OCI-LY7 (cell line): ENCODE measurements around the gene RFK. TPM values are rescaled to one million over a fixed set of nuclear protein-coding genes. Genes with fewer than 3 reads are reported as not detected.
A peak's percentile ranks its signal among the peaks of the same experiment; 100 is the strongest.

Experiments used
- BruUV-seq: library from RNA; stranded (reverse); fragments of 400-500 nt; replicated peaks from 2 replicates; lab custom pipeline; 2021; lab: Mats Ljungman, UMichigan
- CTCF ChIA-PET: fragments of 300-600 bp; sonication (Branson Sonifier 250); formaldehyde crosslinking; loops from one replicate; lab custom pipeline; 2022; ENCODE audit warnings: antibody characterized with exemption; ENCODE audit not compliant: unreplicated experiment; lab: Charles Lee
- POLR2A ChIA-PET: fragments of 300-600 bp; sonication (Branson Sonifier 250); formaldehyde crosslinking; loops from one replicate; lab custom pipeline; 2022; ENCODE audit warnings: antibody characterized with exemption; lab: Charles Lee
- DNase-seq: peaks from one replicate; pipeline ENCODE4 v3.0.0-alpha.2; 2015; ENCODE audit warnings: low spot score
- H2AFZ ChIP-seq: fragments of 200-600 bp; sonication (generic), shearing (Covaris generic); 2 replicates; pipeline ENCODE4 v1.6.1; 2014; ENCODE audit warnings: mild to moderate bottlenecking, antibody characterized with exemption, low read length, moderate library complexity
- H3K27ac ChIP-seq: fragments of 200-600 bp; sonication (generic); 2 replicates; pipeline ENCODE4 v1.5.1; 2014; ENCODE audit warnings: mixed run types, low read depth, mild to moderate bottlenecking, moderate library complexity, low read length, inconsistent platforms; ENCODE audit not compliant: poor library complexity, severe bottlenecking
- H3K36me3 ChIP-seq: fragments of 200-600 bp; sonication (generic); 2 replicates; pipeline ENCODE4 v1.6.1; 2014; ENCODE audit warnings: mild to moderate bottlenecking, antibody characterized with exemption, low read length, moderate library complexity, mixed read lengths; ENCODE audit not compliant: insufficient read depth
- H3K4me1 ChIP-seq: fragments of 200-600 bp; sonication (generic); 2 replicates; pipeline ENCODE4 v1.5.1; 2014; ENCODE audit warnings: mild to moderate bottlenecking, low read length; ENCODE audit not compliant: insufficient read depth, poor library complexity, severe bottlenecking
- H3K4me2 ChIP-seq: fragments of 200-600 bp; sonication (generic); 2 replicates; pipeline ENCODE4 v1.6.1; 2014; ENCODE audit warnings: mild to moderate bottlenecking, low read length
- H3K4me3 ChIP-seq: fragments of 200-600 bp; sonication (generic); 2 replicates; pipeline ENCODE4 v1.5.1; 2014; ENCODE audit warnings: mild to moderate bottlenecking, low read depth, low read length; ENCODE audit not compliant: poor library complexity, severe bottlenecking
- H3K79me2 ChIP-seq: fragments of 200-600 bp; sonication (generic); 2 replicates; pipeline ENCODE4 v1.6.1; 2016; ENCODE audit warnings: low read depth, mild to moderate bottlenecking, low read length, moderate library complexity, mixed read lengths; ENCODE audit not compliant: insufficient read depth
- H3K9me2 ChIP-seq: fragments of 200-600 bp; sonication (generic); 2 replicates; pipeline ENCODE4 v1.6.1; 2016; ENCODE audit warnings: mild to moderate bottlenecking, low read length, mixed read lengths; ENCODE audit not compliant: insufficient read depth
- H3K9me3 ChIP-seq: fragments of 200-600 bp; sonication (generic); 2 replicates; pipeline ENCODE4 v1.6.1; 2014; ENCODE audit warnings: mild to moderate bottlenecking, mixed run types, low read length, mixed read lengths
- H4K20me1 ChIP-seq: fragments of 200-600 bp; sonication (generic); 2 replicates; pipeline ENCODE4 v1.6.1; 2014; ENCODE audit warnings: mild to moderate bottlenecking, antibody characterized with exemption, low read length, moderate library complexity, mixed read lengths; ENCODE audit not compliant: insufficient read depth
- EZH2phosphoT487 ChIP-seq: fragments of 200-600 bp; sonication (generic); IDR thresholded peaks from 2 replicates; pipeline ENCODE4 v1.6.1; 2018; ENCODE audit warnings: low read depth, borderline replicate concordance, mild to moderate bottlenecking, mixed run types, antibody characterized with exemption, low read length, moderate library complexity, mixed read lengths
- intact Hi-C: fragments of 100-400 bp; cut with micrococcal nuclease; formaldehyde crosslinking; loops from one replicate; pipeline ENCODE4 v1.10.0; 2022; ENCODE audit not compliant: unreplicated experiment
- total RNA-seq, 2 experiments: library from RNA; depleted of rRNA in 1 of 2; stranded (reverse); fragments of >200 nt in 1 of 2; shearing (Covaris generic) in 1 of 2; gene quantifications; 2 replicates each; pipeline ENCODE4 v1.2.3, GENCODE V29; 2014 to 2022
- TF ChIP-seq, protein P1 (sequence below): fragments of 200-600 bp; sonication (generic); conservative IDR thresholded peaks from 2 replicates; pipeline ENCODE4 v1.5.1; 2014; ENCODE audit warnings: mild to moderate bottlenecking, antibody characterized with exemption, low read length, moderate library complexity, mixed read lengths

Gene RFK
- total RNA-seq, 2 experiments from 2014 or later: 28.7 to 37.8 TPM

GRCh38 chr9:76423216-76424177 lies 29.3 kb upstream of the RFK start:
- H3K4me3 ChIP-seq: no peak overlapping the region
- no peaks in the 10 kb centered on the region for H3K36me3 ChIP-seq
- CTCF ChIA-PET: no interaction called here
- H4K20me1 ChIP-seq: no peaks in the 10 kb centered on the region
- TF ChIP-seq, protein P1, sequence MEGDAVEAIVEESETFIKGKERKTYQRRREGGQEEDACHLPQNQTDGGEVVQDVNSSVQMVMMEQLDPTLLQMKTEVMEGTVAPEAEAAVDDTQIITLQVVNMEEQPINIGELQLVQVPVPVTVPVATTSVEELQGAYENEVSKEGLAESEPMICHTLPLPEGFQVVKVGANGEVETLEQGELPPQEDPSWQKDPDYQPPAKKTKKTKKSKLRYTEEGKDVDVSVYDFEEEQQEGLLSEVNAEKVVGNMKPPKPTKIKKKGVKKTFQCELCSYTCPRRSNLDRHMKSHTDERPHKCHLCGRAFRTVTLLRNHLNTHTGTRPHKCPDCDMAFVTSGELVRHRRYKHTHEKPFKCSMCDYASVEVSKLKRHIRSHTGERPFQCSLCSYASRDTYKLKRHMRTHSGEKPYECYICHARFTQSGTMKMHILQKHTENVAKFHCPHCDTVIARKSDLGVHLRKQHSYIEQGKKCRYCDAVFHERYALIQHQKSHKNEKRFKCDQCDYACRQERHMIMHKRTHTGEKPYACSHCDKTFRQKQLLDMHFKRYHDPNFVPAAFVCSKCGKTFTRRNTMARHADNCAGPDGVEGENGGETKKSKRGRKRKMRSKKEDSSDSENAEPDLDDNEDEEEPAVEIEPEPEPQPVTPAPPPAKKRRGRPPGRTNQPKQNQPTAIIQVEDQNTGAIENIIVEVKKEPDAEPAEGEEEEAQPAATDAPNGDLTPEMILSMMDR: no peak
- no peak for TF ChIP-seq EZH2phosphoT487
- no peak overlapping the region for H3K4me2 ChIP-seq
- BruUV-seq: no TSS peak
- H3K9me2 ChIP-seq: no peaks in the 10 kb centered on the region
- POLR2A ChIA-PET: interaction anchor here (0.6 to 1.2 kb wide), 2 partner anchors 15 to 422 kb away, joined by 3 to 4 read pairs; no protein-coding TSS in a partner anchor
- H3K27ac ChIP-seq: no peak overlapping the region
- intact Hi-C loops: no loop called here
- DNase-seq: no peak
- peaks cover 4% of the 10 kb centered on the region for H3K4me1 ChIP-seq
- H2AFZ ChIP-seq: no peak overlapping the region
- no peaks in the 10 kb centered on the region for H3K9me3 ChIP-seq
- H3K79me2 ChIP-seq: no peaks in the 10 kb centered on the region

GRCh38 chr9:76419782-76420380 lies 25.7 kb upstream of the RFK start:
- Histone ChIP-seq H3K36me3 (no peaks in the 10 kb centered on the region), H3K9me2 (no peaks in the 10 kb centered on the region), H3K4me3 (no peak overlapping the region), H4K20me1 (no peaks in the 10 kb centered on the region), H3K79me2 (no peaks in the 10 kb centered on the region), H3K9me3 (no peaks in the 10 kb centered on the region), H3K4me2 (no peak overlapping the region), H3K27ac (no peak overlapping the region), H2AFZ (peak overlapping the region; percentile 82; the same call in 1 of the 2 replicates), H3K4me1 (peaks cover 6% of the 10 kb centered on the region)
- ChIA-PET POLR2A (interaction anchor here (0.5 to 1.7 kb wide), 4 partner anchors 19 to 687 kb away, joined by 4 to 8 read pairs (median 4); partner anchors contain the start of gene RFK), CTCF (interaction anchor here (0.9 kb wide), 1 partner anchor 25 kb away, joined by 4 read pairs; the partner anchor contains the start of gene RFK)
- no TSS peak for BruUV-seq
- TF ChIP-seq EZH2phosphoT487: no peak
- TF ChIP-seq, protein P1: peak; percentile 94
- intact Hi-C loops: no loop called here
- peak; percentile 60 for DNase-seq
